Kidney glomerular epithelial cell (primary cell): Measurements from ENCODE around the gene ITGB3BP.
"Not testable (repeated sequence)": the region's sequence is repeated elsewhere in the genome, so short reads cannot be mapped to it uniquely, and the experiment has no call there.

ENCODE experiments used
- DNase-seq: peaks from one replicate; lab custom pipeline; 2025; lab: John Stamatoyannopoulos, UW

Gene ITGB3BP

DNA sequence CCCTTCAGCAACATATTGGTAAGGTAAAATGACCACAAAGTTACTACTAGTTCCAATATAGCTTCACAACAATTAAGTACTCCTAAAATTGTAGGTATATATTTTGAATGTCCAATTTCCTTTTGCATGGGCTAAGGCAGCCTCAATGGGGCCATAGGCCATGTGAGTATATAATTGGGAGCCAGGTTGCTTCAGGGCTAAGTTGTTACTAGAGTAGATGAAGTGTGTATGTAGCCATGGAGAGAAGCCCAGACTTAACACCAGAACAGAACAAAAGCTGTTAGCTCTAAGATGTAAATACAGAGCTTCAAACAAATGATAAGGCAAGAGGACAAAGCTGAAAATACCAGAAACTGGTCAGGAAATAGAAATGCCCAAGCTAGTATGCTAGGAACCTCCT is 16.2 kb downstream of the ITGB3BP start:
- DNase-seq = no peak

DNA sequence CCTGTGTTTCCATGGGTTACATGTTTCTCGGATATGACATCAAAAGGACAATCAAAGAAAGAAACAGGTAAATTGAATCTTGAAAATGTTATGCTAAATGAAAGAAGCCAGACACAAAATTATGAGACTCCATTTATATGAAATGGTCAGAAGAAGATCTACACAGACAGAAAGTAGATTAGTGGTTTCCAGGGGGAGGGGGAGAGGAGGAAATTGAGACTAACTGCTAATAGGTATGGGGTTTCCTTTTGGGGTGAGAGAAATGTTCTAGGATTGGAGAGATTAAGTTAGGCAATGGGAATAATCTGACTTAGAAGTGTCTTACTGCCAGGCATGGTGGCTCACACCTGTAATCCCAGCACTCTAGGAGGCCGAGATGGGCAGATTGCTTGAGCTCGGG is 21.8 kb downstream of the ITGB3BP start:
- no peak for DNase-seq

DNA sequence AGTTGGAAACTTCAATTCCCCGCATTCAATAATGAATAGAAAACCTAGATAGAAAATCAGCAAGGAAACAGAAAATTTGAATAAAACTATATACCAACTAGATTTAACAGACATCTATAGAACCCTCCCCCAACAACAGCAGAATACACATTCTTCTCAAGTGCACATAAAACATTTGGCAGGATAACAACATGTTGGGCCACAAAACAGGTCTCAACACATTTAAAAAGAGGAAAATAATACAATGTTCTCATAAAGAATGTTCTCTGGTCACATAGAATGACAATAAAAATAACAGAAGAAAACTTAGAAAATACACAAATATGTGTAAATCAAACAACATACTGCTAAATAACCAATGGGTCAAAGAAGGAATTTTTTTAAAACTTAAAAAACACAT is 24.9 kb downstream of the ITGB3BP start:
- no peak for DNase-seq

DNA sequence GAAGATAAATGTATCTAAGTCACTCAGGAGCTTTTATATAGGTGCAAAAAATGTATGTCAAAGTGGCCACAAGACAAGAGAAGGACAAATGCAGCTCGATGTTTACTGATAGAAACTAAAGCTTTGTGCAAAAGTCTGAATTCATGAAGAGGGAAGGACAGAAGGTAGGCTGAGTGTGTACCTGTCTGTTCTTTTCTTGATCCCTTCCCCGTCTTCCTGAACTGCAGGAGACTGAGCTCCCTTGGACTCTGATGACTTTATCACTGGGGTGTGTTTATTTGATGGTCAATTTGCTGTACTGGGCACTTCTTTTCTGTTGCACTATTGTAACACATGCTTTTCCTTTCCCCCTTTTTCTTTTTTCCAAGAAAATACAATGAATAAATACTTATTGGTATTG is 25.4 kb downstream of the ITGB3BP start:
- no peak for DNase-seq

DNA sequence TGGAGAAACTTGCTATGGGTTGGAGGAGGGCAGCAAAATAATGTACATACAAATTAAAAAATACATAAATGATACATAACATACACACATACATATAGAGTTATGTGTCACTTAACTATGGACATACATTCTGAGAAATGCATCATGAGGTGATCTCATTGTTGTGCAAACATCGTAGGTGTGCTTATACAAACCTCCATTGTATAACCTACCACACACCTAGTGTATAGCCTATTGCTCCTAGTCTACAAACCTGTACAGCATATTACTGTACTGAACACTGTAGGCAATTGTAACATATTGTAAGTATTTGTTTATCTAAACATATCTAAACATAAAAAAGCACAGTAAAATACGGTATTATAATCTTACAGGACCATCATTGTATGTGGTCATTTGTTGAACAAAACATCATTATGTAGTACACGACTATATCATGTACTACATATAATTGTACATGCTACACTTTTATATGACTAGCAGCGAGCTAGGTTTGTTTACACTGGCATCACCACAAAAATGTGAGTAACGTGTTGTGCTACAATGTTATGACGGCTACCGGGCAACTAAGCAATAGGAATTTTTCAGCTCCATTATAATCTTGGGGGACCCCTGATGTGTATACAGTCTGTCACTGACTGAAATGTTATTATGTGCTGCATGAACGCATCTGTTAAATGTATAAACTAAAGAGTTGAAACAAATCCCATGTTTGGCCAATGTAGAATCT is 35.5 kb downstream of the ITGB3BP start:
- peak; percentile 49 for DNase-seq

DNA sequence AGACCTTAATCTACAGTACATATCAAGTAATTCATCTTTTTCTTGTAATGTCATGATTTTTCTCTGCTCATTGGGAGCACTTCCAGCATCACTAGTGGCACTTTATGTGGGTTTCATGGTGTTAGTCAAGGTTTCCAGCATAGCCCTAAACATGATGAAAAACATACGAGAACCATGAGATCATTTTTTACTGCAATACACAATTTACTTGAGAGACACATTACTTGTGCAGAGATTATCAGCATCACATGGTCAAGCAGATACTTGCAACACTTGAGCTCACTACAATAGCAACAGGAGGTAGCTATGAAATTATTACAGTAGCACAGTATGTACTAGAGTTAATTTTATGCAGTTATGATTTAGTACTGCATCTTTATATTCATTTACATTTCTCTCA is 36.4 kb downstream of the ITGB3BP start:
- no peak for DNase-seq

DNA sequence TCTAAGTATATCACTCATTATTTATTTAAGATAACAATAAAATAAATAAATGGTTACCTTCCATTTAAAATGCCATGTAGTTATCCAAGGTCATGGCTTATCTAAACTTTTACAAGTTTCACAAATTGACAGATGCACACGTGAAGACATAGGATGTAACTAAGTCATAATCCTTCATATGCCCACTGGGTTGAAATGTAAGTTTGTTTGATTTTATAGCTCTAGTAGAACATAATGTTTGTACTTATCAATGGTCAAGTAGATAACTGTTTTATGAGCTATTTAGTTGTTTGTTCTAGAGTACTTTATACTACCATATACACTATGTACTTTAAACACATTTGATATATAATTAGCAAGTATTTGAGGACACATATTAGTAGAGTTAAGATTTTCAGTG is 43.0 kb downstream of the ITGB3BP start:
- DNase-seq = no peak

DNA sequence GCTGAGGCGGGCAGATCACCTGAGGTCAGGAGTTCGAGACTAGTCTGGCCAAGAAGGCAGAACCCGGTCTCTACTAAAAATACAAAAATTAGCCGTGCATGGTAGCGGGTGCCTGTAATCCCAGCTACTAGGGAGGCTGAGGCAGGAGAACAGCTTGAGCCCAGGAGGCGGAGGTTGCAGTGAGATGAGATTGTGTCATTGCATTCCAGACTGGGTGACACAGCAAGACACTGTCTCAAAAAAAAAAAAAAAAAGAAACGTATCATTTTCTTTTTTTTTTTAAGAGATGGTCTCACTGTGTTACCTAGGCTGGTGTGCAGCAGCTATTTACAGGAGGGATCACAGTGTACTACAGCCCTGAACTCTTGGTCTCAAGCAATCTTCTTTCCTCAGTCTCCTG is 47.3 kb downstream of the ITGB3BP start:
- DNase-seq = no peak

DNA sequence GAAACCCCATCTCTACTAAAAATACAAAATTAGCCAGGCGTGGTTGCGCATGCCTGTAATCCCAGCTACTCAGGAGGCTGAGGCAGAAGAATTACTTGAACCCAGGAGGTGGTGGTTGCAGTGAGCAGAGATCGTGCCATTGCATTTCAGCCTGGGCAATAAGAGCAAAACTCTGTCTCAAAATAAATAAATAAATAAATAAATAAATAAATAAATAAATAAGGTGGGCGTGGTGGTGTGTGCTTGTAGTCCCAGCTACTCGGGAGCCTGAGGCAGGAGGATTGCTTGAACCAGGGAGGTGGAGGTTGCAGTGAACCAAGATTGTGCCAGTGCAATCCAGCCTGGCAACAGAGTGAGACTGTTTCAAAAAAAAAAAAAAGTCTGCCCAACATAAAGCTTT is 54.3 kb downstream of the ITGB3BP start:
- DNase-seq = not testable (repeated sequence)

DNA sequence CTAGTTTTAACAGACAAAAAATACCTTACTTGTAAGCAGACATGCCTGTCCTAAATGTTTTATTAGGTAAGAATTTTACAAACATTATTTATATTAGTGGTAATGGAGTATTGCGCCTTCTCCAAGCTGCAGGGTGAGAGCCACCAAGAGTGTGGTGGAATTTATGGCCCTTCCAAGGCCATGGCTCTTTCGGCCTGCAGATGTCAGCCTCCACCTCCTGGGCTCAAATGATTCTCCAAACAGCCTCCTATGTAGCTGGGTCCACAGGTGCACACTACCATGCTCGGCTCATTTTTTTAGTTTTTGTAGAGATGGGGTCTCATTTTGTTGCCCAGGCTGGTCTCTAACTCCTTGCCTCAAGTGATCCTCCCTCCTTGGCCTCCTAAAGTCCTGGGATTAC is 56.3 kb downstream of the ITGB3BP start:
- no peak for DNase-seq

DNA sequence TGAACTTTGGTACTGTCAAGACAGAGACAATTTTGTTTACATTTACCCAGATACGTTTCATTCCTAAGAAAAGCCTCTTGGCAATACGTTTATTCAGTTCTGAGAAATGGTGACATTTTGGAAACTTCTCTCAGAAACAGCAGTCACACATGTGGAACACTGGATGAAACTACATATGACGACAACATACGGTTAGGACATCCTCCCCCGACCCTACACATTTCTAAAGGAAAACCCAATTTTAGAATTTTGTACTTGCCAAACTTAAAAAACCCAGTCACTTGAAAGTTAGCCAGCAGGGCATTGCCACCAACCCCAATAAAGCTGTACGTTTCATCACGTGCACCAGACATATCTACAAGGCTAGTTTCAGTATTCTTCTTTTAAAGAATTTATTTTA is 56.8 kb downstream of the ITGB3BP start:
- no peak for DNase-seq

DNA sequence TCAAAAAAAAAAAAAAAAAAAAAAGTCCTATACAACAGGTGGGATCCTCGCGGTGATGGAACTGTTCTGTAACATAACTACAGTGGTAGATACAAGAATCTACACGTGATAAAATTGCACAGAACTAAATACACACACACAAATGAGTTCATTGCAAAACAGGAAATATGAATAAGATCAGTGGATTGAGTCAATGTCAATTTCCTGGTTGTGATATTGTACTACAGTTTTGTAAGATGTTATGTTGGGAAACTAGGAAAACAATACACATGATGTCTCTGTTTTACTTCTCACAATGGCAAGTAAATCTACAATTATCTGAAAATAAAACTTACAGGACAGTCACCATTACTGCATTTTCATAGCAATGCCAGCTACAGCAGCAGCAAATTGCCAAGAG is 59.8 kb downstream of the ITGB3BP start:
- no peak for DNase-seq

DNA sequence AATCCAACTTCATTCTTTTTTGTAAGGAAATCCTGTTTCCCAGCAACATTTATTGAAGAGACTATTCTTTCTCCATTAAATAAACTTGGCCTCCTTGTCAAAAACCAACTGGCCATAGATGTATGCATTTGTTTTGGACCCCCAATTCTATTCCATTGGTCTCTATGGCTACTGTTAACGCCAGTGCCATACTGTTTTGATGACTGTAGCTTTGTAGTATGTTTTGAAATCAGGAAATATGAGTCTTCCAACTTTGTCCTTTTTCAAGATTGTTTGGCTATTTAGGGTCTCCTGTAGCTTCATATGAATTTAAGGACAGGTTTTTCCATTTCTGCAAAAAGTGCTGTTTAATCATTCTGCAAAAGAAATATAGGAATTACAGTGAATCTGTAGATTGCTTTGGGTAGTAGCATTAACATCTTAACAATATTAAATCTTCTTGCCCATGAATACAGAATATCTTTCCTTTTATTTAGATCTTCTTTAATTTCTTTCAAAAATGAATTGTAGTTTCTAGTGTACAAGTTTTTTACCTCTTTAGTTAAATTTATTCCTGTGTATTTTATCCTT is 61.3 kb downstream of the ITGB3BP start:
- no peak for DNase-seq

DNA sequence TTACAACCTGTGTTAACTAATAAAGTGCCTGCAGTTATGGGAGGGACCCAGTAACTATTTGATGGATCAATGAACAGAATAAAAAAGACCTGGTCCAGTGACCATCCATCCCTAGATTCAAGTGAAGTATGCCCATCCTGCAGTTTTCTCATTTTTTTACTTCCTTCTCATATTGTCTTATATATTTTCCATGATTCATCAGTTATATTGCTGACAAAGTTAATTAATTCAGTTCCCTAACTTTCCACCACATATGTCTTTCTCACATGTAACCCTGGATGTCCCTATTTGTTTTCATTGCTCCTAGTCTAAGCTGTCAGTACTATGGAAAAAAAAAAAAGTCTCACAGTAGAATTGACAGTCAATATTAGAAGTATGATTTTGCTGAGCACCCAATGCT is 64.3 kb downstream of the ITGB3BP start:
- DNase-seq = no peak

DNA sequence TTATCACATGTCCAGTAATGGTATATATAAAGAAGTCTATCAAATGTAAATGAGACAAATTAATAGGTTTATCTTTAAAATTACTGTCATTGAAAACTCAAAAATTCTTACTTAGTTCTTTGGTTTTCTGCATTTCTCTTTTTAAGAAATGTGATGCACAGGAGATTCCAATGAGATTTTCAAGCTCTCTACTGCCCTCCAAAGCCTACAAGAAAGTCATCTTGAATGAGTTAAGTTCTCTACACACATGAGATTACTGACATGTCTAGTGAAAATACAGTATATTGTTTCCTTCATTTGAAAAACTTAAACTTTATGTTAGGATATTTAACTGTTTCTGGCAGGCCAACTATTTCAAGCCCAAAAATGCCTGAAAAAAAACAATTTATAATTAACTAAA is 68.8 kb downstream of the ITGB3BP start:
- peak; percentile 20 for DNase-seq

DNA sequence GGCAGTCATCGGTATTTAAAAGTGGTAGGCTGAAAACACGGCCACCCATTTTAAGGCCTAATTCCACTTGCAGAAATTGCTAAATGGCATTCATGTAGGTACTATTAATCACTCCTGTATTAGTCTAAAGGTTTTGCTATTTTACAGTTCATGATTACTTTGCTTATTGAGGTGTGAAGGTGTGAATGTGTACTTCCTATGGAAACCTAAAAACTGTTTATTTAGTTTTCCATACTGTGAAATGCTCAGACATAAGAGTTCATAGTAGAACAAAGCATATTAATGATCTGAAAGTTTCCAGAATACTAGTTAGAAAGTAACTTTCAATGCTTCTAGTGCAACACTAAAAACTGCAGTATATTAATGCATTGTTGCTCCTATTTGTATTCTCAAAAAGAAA is 69.8 kb downstream of the ITGB3BP start:
- no peak for DNase-seq

DNA sequence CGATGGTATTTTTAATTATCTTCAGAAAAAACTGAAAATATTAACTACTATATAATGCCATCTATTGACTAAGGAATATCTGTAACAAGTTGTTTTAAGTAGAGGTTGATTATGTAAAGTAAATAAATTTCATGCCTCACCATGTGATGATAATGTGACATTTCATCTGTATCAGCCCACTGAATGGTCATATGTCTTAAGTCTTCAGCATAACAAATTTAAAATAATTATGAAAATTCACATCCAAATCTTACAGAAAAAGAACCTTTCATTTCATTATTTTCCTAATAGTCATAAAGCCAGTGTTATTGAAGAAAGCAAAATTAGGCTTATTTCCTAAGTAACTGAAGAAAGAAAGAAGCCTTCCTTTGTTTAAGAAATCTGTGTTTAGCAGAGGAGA is 72.6 kb downstream of the ITGB3BP start:
- DNase-seq = no peak

DNA sequence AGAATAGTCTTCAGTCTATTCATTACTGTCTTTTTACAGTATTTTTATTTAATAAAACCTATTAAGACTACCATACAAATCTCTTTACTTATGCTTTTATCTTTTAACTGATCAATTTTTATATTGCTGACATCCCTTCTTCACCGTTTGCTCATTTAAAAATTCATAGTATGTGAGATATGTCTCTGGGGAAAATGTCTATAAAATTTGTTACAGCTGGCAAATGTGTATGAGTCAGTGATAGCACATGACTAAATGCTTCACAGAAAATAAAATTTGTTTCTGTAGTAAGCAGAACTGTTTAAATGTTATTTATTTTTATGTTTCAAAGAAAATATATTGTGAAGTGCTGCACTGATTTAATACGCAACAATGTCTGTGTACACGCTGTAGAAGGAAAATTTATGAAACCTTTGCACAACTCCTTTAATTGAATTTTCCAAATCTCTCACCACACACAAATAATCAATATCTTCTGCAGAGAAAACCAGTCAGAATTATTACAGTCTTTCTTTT is 74.2 kb downstream of the ITGB3BP start:
- DNase-seq = no peak

DNA sequence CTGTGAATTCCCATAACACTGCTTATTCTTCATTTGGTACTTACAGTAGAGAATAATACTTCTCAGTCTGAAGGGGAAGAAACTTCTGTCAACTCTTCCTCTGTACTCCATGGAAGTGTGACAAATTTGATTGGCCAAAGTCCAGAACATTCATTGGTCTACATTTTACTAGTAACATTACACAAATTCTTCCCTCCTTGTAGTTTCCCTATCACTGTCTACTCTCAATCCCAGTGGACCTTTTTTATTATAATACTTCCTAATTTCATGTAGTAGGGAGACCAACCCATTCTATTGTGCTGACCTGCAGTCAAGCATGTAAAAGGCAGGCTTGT is 80.9 kb downstream of the ITGB3BP start:
- no peak for DNase-seq

DNA sequence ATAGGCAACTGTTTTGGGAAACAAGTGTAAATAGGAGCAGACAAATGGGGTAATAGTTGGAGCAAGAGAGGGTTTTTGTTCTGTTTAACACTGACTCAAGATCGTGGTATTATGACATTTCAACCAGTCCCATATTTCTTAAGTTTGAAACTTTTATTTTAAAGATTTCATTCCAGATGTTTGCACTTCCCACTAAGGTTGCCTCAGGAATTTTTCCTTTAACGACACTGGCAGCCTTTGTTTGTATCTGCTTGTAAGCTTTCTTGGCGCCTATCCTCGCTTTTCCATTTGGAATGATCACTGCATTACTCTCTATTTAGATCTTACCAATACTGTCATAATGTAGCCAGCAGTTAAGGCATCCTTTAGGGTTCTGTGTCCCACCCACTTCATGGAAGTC is 87.9 kb downstream of the ITGB3BP start:
- no peak for DNase-seq

DNA sequence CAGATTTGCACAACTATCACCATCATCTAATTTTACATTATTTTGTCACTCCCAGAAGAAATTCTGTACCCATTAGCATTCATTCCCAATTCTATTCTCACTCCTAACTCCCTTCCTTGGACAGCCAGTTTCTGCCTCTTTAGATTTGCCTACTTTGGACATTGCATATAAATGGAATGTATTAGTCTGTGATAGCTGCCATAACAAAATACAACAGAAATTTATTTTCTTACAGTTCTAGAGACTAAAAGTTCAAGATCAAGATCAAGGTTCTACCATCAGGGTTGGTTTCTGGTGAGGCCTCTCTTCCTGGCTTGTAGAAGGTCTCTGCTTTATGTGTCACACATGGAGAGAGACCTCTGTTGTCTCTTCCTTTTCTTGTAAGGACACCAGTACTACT is 93.7 kb downstream of the ITGB3BP start:
- DNase-seq = no peak

DNA sequence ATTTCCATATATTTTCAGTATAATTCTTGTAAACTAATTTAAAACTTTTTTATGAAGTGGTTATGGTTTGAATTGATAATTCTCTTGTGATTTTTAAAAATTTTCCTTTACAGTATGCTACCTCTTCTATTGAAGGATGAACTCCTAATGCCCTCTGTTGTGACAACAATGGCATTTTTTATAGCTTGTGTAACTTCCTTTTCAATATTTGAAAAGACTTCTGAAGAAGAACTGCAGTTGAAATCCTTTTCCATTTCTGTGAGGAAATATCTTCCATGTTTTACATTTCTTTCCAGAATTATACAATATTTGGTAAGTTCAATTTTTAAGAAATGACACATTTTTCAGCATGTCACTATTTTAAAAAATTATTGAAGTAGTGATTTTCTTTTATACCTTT is 94.2 kb downstream of the ITGB3BP start:
- no peak for DNase-seq

DNA sequence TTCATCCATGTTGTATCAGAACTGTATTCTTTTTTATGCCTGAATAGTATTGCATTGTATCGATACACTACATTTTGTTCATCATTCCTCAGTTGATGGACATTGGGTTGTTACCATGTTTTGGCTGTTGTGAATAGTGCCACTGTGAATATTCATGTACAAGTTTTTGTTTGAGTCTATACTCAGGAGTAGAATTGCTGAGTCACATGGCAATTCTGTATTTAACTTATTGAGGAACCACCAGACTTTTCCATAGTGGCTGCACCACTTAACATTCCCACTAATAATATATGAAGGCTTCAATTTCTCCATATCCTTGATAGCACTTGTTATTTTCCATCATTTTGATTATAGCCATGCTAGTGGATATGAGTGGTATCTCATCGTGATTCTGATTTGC is 99.4 kb downstream of the ITGB3BP start:
- DNase-seq = no peak

DNA sequence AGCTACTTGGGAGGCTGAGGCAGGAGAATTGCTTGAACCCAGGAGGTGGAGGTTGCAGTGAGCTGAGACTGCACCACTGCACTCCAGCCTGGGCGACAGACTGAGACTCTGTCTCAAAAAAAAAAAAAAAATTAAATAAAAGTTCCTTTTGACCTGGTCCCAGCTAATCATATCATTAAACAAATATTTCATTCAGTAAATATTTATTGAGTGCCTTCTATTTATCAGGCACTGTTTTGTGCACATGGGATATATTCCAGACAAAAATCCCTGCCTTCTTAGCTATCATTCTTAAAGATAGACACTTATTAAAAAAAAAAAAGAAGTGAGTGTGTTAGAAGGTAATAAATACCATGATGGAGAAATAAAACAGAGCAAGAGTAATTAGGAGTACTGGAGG is 102.3 kb downstream of the ITGB3BP start:
- not testable (repeated sequence) for DNase-seq
